WTC11 (cell line): ENCODE data around the gene CARMIL1. TPM values are rescaled to one million over a fixed set of nuclear protein-coding genes. Genes with fewer than 3 reads are reported as not detected.
A peak's percentile ranks its signal among the peaks of the same experiment; 100 is the strongest.

Experiments
- ATAC-seq: fragments of 200-7000 bp; cut with Tn5 transposase; 2 replicates; pipeline ENCODE4 v1.10.0; 2021; ENCODE audit warnings: mild to moderate bottlenecking, moderate library complexity
- CTCF ChIA-PET: fragments of 300-600 bp; sonication (Branson Sonifier 250); formaldehyde crosslinking; loops from one replicate; lab custom pipeline; 2021; ENCODE audit warnings: antibody characterized with exemption; lab: Charles Lee
- POLR2A ChIA-PET: fragments of 350-600 bp; sonication (Branson Sonifier 250); formaldehyde crosslinking; loops from one replicate; lab custom pipeline; 2021; ENCODE audit warnings: antibody characterized with exemption; lab: Charles Lee
- DNase-seq: peaks from one replicate; pipeline ENCODE4 v3.0.0; 2021; ENCODE audit warnings: low spot score
- H3K27ac Mint-ChIP-seq: 2 replicates; pipeline ENCODE4 v1.8.0; 2021; ENCODE audit warnings: mixed read lengths
- H3K27me3 Mint-ChIP-seq: 2 replicates; pipeline ENCODE4 v1.8.0; 2021; ENCODE audit warnings: low read depth, mild to moderate bottlenecking, moderate library complexity, mixed read lengths
- H3K36me3 Mint-ChIP-seq: 2 replicates; pipeline ENCODE4 v1.8.0; 2021; ENCODE audit warnings: mixed read lengths
- H3K4me1 Mint-ChIP-seq: 2 replicates; pipeline ENCODE4 v1.8.0; 2022; ENCODE audit warnings: mixed read lengths
- H3K4me3 Mint-ChIP-seq: 2 replicates; pipeline ENCODE4 v1.8.0; 2021; ENCODE audit warnings: mild to moderate bottlenecking, moderate library complexity, mixed read lengths
- H3K9me3 Mint-ChIP-seq: 2 replicates; pipeline ENCODE4 v1.8.0; 2021; ENCODE audit warnings: mixed read lengths
- ATF1 ChIP-seq: sonication (generic); formaldehyde crosslinking; IDR thresholded peaks from 2 replicates; pipeline ENCODE4 v1.8.1; 2023; ENCODE audit warnings: mild to moderate bottlenecking, moderate library complexity, missing genetic modification reagents
- CREM ChIP-seq: sonication (generic); formaldehyde crosslinking; IDR thresholded peaks from 2 replicates; pipeline ENCODE4 v1.8.1; 2022; ENCODE audit warnings: mild to moderate bottlenecking, missing genetic modification reagents, moderate library complexity
- NR2C2 ChIP-seq: sonication (generic); formaldehyde crosslinking; IDR thresholded peaks from 2 replicates; pipeline ENCODE4 v1.8.0; 2022; ENCODE audit warnings: mild to moderate bottlenecking, missing genetic modification reagents
- SP1 ChIP-seq: sonication (generic); formaldehyde crosslinking; conservative IDR thresholded peaks from 2 replicates; pipeline ENCODE4 v1.8.1; 2022; ENCODE audit warnings: missing genetic modification reagents
- TEAD1 ChIP-seq: sonication (generic); formaldehyde crosslinking; IDR thresholded peaks from 2 replicates; pipeline ENCODE4 v1.8.0; 2022; ENCODE audit warnings: mild to moderate bottlenecking, missing genetic modification reagents
- TEAD4 ChIP-seq: sonication (generic); formaldehyde crosslinking; IDR thresholded peaks from 2 replicates; pipeline ENCODE4 v1.8.0; 2022; ENCODE audit warnings: mild to moderate bottlenecking, missing genetic modification reagents
- TP53 ChIP-seq: sonication (generic); formaldehyde crosslinking; IDR thresholded peaks from 2 replicates; pipeline ENCODE4 v1.8.1; 2023; ENCODE audit warnings: mild to moderate bottlenecking, missing genetic modification reagents
- ZNF232 ChIP-seq: sonication (generic); formaldehyde crosslinking; IDR thresholded peaks from 2 replicates; pipeline ENCODE4 v1.8.0; 2022; ENCODE audit warnings: mild to moderate bottlenecking, missing genetic modification reagents
- ZNF281 ChIP-seq: sonication (generic); formaldehyde crosslinking; IDR thresholded peaks from 2 replicates; pipeline ENCODE4 v1.8.0; 2023; ENCODE audit warnings: mild to moderate bottlenecking, missing genetic modification reagents
- ZSCAN18 ChIP-seq: fragments of 250-450 bp; sonication (Bioruptor Pico); IDR thresholded peaks from 2 replicates; pipeline ENCODE4 v2.1.2; 2022; ENCODE audit warnings: mild to moderate bottlenecking, moderate library complexity
- total RNA-seq: library from RNA; stranded (reverse); gene quantifications from 3 replicates; pipeline ENCODE4 v1.2.3, GENCODE V29; 2021
- TF ChIP-seq, protein P1 (sequence below): sonication (generic); formaldehyde crosslinking; IDR thresholded peaks from 2 replicates; pipeline ENCODE4 v1.8.0; 2022; ENCODE audit warnings: mild to moderate bottlenecking, missing genetic modification reagents
- TF ChIP-seq, protein P2 (sequence below): sonication (generic); formaldehyde crosslinking; IDR thresholded peaks from 2 replicates; pipeline ENCODE4 v1.8.0; 2022; ENCODE audit warnings: mild to moderate bottlenecking, missing genetic modification reagents
- TF ChIP-seq, protein P3 (sequence below): sonication (generic); formaldehyde crosslinking; IDR thresholded peaks from 2 replicates; pipeline ENCODE4 v1.8.1; 2022; ENCODE audit warnings: low read depth, missing genetic modification reagents, borderline replicate concordance
- TF ChIP-seq, protein P4 (sequence below): sonication (generic); formaldehyde crosslinking; IDR thresholded peaks from 2 replicates; pipeline ENCODE4 v1.8.1; 2022; ENCODE audit warnings: low read depth, mild to moderate bottlenecking, moderate library complexity, missing genetic modification reagents, borderline replicate concordance

The CARMIL1 gene
- total RNA-seq, 1 experiment from 2014 or later, result 36.2 TPM

DNA sequence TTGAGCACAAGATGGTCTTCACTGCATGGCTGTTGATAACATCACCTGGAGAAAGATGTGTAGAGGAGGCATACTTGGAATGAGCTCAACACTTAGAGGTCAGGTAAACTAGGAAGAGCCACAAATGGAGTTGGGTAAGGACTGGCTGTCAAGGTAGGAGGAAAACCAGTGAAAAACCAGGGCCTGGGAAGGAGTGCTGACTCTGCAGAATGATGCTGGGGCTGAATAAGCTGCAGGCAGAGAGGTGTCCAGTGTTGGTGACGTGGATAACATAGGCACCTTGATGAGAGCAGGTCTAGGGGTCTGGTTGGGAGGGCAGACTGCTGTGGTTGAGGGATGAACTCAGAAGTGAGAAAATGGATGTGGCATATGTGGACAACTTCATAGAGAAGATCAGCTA lies 160.2 kb downstream of the CARMIL1 start (continued):
- TF ChIP-seq, protein P1, sequence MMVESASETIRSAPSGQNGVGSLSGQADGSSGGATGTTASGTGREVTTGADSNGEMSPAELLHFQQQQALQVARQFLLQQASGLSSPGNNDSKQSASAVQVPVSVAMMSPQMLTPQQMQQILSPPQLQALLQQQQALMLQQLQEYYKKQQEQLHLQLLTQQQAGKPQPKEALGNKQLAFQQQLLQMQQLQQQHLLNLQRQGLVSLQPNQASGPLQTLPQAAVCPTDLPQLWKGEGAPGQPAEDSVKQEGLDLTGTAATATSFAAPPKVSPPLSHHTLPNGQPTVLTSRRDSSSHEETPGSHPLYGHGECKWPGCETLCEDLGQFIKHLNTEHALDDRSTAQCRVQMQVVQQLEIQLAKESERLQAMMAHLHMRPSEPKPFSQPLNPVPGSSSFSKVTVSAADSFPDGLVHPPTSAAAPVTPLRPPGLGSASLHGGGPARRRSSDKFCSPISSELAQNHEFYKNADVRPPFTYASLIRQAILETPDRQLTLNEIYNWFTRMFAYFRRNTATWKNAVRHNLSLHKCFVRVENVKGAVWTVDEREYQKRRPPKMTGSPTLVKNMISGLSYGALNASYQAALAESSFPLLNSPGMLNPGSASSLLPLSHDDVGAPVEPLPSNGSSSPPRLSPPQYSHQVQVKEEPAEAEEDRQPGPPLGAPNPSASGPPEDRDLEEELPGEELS (CRISPR knock-in tag), result no peak
- no peak for TF ChIP-seq ZNF281 (CRISPR knock-in tag)
- no peak for TF ChIP-seq TP53 (CRISPR knock-in tag)
- TF ChIP-seq TEAD1 (CRISPR knock-in tag), result no peak
- no peak for TF ChIP-seq TEAD4 (CRISPR knock-in tag)
- TF ChIP-seq, protein P2, sequence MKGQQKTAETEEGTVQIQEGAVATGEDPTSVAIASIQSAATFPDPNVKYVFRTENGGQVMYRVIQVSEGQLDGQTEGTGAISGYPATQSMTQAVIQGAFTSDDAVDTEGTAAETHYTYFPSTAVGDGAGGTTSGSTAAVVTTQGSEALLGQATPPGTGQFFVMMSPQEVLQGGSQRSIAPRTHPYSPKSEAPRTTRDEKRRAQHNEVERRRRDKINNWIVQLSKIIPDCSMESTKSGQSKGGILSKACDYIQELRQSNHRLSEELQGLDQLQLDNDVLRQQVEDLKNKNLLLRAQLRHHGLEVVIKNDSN (CRISPR knock-in tag), result no peak
- TF ChIP-seq SP1 (CRISPR knock-in tag), result no peak

DNA sequence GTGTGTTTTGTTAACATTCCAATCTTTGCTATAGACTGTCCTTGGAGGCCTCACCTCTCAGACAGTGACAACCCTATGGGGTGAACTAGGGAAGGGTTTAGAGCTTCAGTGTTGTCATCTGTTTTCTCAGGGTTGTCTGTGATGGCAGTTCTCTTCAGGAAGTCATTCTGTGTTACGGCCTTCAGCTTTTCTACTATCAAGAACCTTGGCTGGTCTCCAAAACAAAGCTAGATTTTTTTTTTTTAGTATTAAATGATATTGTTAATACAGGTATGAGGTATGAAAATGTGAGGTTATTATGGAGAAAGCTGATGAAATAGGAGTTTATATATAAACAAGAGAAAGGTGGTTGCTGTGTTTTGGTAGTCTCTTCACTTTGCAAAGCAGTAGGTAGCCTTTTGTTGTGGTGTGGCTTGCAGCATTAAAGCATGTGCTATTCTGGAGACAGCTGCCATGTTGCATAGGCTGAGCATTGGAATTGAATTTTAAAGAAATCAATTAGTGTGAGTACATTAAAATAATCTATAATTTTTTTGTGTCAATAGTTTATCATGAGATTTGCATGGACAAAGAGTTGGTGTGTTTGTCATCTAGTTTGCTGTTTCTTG lies 162.6 kb downstream of the CARMIL1 start:
- POLR2A ChIA-PET, result no interaction called here

More for the DNA sequence above, 162.6 kb downstream of the CARMIL1 start:
- H3K27me3 Mint-ChIP-seq, result no peaks in the 10 kb centered on the region
- H3K4me1 Mint-ChIP-seq, result peaks cover 18% of the 10 kb centered on the region
- H3K27ac Mint-ChIP-seq, result no peak overlapping the region
- H3K36me3 Mint-ChIP-seq, result peaks cover 26% of the 10 kb centered on the region
- DNase-seq (no peak), ATAC-seq (peak; percentile 56)
- CTCF ChIA-PET, result interaction anchor here (0.9 to 1.2 kb wide), 3 partner anchors 31 to 218 kb away, joined by 3 to 5 read pairs (median 4); no protein-coding TSS in a partner anchor
- H3K4me3 Mint-ChIP-seq, result no peak overlapping the region
- H3K9me3 Mint-ChIP-seq, result peaks cover 19% of the 10 kb centered on the region
- TF ChIP-seq ZNF232 (no peak), NR2C2 (CRISPR knock-in tag) (no peak), TP53 (CRISPR knock-in tag) (no peak), ZSCAN18 (CRISPR knock-in tag) (no peak), CREM (CRISPR knock-in tag) (no peak), TEAD1 (CRISPR knock-in tag) (no peak), ATF1 (CRISPR knock-in tag) (no peak)
- TF ChIP-seq, protein P3, sequence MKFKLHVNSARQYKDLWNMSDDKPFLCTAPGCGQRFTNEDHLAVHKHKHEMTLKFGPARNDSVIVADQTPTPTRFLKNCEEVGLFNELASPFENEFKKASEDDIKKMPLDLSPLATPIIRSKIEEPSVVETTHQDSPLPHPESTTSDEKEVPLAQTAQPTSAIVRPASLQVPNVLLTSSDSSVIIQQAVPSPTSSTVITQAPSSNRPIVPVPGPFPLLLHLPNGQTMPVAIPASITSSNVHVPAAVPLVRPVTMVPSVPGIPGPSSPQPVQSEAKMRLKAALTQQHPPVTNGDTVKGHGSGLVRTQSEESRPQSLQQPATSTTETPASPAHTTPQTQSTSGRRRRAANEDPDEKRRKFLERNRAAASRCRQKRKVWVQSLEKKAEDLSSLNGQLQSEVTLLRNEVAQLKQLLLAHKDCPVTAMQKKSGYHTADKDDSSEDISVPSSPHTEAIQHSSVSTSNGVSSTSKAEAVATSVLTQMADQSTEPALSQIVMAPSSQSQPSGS (CRISPR knock-in tag), result no peak
- TF ChIP-seq, protein P4, sequence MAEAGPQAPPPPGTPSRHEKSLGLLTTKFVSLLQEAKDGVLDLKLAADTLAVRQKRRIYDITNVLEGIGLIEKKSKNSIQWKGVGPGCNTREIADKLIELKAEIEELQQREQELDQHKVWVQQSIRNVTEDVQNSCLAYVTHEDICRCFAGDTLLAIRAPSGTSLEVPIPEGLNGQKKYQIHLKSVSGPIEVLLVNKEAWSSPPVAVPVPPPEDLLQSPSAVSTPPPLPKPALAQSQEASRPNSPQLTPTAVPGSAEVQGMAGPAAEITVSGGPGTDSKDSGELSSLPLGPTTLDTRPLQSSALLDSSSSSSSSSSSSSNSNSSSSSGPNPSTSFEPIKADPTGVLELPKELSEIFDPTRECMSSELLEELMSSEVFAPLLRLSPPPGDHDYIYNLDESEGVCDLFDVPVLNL (CRISPR knock-in tag), result no peak
